ENCODE data around the gene FTO.
A peak's percentile ranks its signal among the peaks of the same experiment; 100 is the strongest.

FTO gene

DNA sequence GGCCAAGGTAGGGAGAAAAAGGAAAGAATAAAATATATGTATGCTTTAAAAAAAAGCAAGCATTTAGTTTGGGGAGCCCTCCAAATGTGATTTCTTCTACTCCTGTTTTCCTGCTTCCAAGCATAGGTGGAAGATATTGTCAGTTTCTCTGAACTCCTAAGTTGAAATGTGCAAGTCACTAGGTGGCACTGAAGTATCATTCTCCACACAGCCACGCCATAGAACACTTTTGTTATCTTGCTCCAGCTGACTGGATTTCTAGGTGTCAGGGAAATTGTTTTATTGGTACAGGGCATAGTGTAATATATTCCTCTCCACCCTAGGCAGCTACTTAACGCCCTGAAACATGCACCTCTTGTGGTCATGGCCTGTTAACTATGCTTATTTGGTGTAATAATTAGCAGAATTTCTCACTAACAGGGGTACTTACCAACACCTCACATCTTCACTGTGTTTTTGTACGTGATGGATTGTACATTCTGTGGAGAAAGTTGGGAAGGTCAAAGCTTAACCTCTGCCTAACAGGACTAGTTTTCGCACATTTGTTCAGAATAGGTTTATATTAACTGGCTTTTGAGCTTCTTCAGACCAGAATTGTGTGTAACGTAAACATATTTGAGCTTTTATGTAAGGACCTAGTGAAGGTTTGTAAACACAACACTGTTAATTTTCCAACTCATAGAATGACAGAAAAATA, 69.3 kb downstream of the FTO start:
- peak overlapping the region; percentile 94 for H3K27ac ChIP-seq
- no peak for TF ChIP-seq ZFX (IDR thresholded peaks at IDR 0.05; ENCODE audit: borderline replicate concordance)
- TF ChIP-seq CTCF (IDR thresholded peaks at IDR 0.05): peak; percentile 85

GRCh38 chr16:53773881-53774280, 69.9 kb downstream of the FTO start:
- H3K27ac ChIP-seq: peak overlapping the region; percentile 94
- no peak for TF ChIP-seq ZFX (IDR thresholded peaks at IDR 0.05; ENCODE audit: borderline replicate concordance)
- no peak for TF ChIP-seq CTCF (IDR thresholded peaks at IDR 0.05)

DNA sequence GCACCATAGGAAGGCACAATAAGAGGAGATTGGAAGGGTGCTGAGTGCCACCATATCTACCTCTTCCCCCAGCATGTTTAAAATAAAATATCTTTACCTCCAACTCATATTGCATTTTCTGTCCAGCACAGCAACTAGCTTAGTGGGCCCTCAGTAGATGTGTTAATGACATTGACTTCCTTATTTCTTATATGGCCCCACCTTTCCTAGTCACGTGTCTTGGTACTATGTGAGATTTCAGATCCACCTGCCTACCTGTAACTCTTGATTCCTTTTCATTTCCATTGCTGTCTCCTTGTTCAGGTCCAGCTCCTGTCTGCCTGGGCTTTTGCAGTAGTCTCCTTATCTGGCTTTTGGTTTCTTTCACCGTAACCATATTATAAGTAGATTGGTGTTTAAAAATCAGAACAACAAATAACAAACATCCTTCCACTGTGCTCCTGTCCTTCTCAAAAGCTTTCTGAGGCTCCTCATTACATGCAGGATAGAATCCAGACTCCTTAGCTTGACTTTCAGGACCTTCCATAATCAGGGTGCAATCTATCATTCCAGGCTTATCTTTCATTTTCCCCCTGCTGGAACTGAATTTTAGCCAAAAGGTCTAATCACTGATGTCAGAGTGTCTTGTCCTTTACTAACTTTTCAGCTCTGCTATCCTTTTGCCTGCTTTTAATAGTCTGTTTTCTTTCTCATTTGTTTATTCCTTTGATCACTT, 71.3 kb downstream of the FTO start:
- TF ChIP-seq CTCF (IDR thresholded peaks at IDR 0.05): no peak
- no peak for TF ChIP-seq ZFX (IDR thresholded peaks at IDR 0.05; ENCODE audit: borderline replicate concordance)
- H3K27ac ChIP-seq: peak overlapping the region; percentile 94

DNA sequence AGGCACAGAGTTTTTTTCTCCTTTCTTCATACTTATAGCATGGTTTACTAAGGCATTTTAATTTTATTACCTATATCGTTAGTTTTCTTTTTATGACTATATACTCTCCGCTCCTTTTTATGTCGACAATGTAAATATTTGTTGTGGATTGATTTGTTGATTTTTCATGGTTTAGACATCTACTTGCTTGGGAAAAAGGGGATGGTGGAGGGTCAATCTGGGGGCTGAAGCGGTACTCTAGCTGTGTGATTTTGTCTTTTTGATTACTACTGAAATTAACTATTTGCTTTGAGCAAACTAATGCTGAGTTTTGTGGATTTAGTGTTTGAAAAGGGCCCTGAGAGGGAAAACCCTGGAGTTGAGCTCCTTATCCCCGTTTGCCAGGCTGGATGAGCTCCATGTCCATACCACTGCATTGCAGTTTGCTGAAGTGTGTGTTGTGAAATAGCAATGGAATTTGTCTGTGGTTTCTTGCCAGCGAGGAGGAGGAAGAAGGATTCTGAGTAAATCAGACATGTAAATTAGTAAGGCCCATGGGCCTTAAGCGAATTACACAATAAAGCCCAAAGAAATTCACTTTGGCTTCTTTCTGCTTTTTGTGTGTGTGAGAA, 72.0 kb downstream of the FTO start:
- H3K27ac ChIP-seq: peak overlapping the region; percentile 94
- TF ChIP-seq CTCF (IDR thresholded peaks at IDR 0.05) (no peak), ZFX (IDR thresholded peaks at IDR 0.05; ENCODE audit: borderline replicate concordance) (no peak)

- TF ChIP-seq CTCF (IDR thresholded peaks at IDR 0.05): no peak
- no peak for TF ChIP-seq ZFX (IDR thresholded peaks at IDR 0.05; ENCODE audit: borderline replicate concordance)
- H3K27ac ChIP-seq: peak overlapping the region; percentile 94
These were observed 75.2 kb downstream of the FTO start for GRCh38 chr16:53779186-53779585.

- TF ChIP-seq CTCF (IDR thresholded peaks at IDR 0.05): no peak
- no peak for TF ChIP-seq ZFX (IDR thresholded peaks at IDR 0.05; ENCODE audit: borderline replicate concordance)
- peak overlapping the region; percentile 94 for H3K27ac ChIP-seq
These were observed 76.1 kb downstream of the FTO start for GRCh38 chr16:53780051-53780450.
